Natural killer cell treated with Interleukin-12 subunit alpha and Interleukin-12 subunit beta and Interleukin-15 and Interleukin-18, amount 100 ng/mL, for 72 hours (primary cell): Measurements from ENCODE around the gene ATG16L2. TPM values are rescaled to one million over a fixed set of nuclear protein-coding genes. Genes with fewer than 3 reads are reported as not detected.

Experiments
- ATAC-seq, 2 donors: fragments of 150-1000 bp; cut with Tn5 transposase in 1 of 2; sonication (Bioruptor Pico), chemical (Tn5 transposase) in 1 of 2; 2 replicates each; pipeline ENCODE4 v1.10.0; 2021
- DNase-seq: peaks from one replicate; pipeline ENCODE4 v3.0.0; 2022; ENCODE audit warnings: low spot score
- H3K27ac Mint-ChIP-seq, 2 donors: 1 replicate in 1 of 2; 2 replicates in 1 of 2; pipeline ENCODE4 v1.8.0; 2022; ENCODE audit warnings: mixed read lengths in 2 of 2, mild to moderate bottlenecking in 1 of 2, moderate library complexity in 1 of 2
- H3K27me3 Mint-ChIP-seq, 2 donors: 1 replicate in 1 of 2; 2 replicates in 1 of 2; pipeline ENCODE4 v1.8.0; 2022; ENCODE audit warnings: mixed read lengths in 2 of 2
- H3K36me3 Mint-ChIP-seq: one replicate; pipeline ENCODE4 v1.8.0; 2022; ENCODE audit warnings: mixed read lengths
- H3K4me1 Mint-ChIP-seq, 2 donors: 1 replicate in 1 of 2; 2 replicates in 1 of 2; pipeline ENCODE4 v1.8.0; 2022; ENCODE audit warnings: low read depth in 2 of 2, mixed read lengths in 2 of 2, mild to moderate bottlenecking in 1 of 2
- H3K4me3 Mint-ChIP-seq: one replicate; pipeline ENCODE4 v1.8.0; 2022; ENCODE audit warnings: mixed read lengths
- H3K9me3 Mint-ChIP-seq: 2 replicates; pipeline ENCODE4 v1.8.0; 2022; ENCODE audit warnings: mixed read lengths
- total RNA-seq, 2 donors: library from RNA; stranded (reverse); gene quantifications; one replicate each; pipeline ENCODE4 v1.2.3, GENCODE V29; 2022

ATG16L2 gene
- total RNA-seq, 2 donors from 2014 or later = 74.7 to 113 TPM

GRCh38 chr11:72828692-72829101 is 14.5 kb downstream of the ATG16L2 start:
- DNase-seq (no peak), ATAC-seq (no peak)
- peaks cover 31% of the 10 kb centered on the region in 2 donors for H3K4me1 Mint-ChIP-seq
- H3K36me3 Mint-ChIP-seq = no peaks in the 10 kb centered on the region
- H3K9me3 Mint-ChIP-seq = no peaks in the 10 kb centered on the region
- peak overlapping the region; percentile 81 to 90 for H3K27ac Mint-ChIP-seq
- peak overlapping the region; percentile 62 for H3K4me3 Mint-ChIP-seq
- no peaks in the 10 kb centered on the region for H3K27me3 Mint-ChIP-seq

DNA sequence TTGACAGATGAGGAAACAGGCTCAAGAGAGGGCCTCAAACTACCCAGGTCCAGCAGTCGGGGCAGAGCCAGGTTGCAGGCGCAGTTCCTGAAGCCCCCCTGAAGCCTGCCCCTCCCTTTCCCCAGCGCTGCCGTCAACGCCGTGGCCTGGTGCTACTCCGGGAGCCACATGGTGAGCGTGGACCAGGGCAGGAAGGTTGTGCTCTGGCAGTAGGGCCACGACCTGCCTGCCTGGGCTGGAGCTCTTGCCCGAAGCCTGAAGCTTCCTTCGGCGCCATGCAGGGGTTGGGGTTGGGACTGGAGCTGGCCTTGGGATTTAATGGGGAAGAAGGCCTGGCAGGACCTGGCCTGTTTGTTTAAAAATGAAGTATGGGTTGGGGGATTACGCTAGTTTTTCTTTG is 15.0 kb downstream of the ATG16L2 start:
- Mint-ChIP-seq H3K9me3 (no peaks in the 10 kb centered on the region), H3K27me3 (no peaks in the 10 kb centered on the region), H3K27ac (peak overlapping the region; percentile 81 to 90), H3K36me3 (no peaks in the 10 kb centered on the region), H3K4me3 (peak overlapping the region; percentile 64), H3K4me1 (peaks cover 31% of the 10 kb centered on the region in 2 donors)
- DNase-seq = no peak
- ATAC-seq = no peak

DNA sequence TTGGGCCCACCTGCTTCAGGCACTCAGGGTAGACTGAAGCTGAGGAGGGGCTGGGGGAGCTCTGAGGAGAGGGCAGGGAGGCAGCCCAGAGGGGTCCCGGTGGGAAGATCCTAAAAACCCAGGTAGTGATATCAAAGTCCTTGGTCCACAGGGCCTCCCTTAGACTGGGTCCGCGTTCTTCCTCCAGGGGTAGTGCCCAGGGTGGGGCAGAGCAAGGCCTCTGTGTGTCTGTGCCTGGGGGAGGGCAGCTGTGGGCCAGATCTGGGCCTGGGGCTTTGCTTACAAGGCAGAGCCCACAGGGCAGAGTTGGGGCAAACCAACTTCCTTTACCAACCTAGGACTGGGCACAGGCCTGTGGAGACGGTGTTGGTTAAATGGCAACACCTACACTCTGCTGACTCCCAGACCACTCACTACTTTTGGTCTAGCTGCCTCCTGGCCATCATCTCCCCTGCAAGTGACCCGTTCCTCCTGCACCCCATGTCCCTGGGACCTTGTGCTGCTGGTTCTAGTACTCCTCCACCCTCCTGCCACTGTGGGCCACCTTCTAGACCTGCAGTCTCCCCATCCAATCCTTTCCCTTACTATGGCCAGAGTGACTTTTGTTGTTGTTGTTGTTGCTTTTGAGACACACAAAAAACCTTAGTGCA is 15.8 kb downstream of the ATG16L2 start:
- Mint-ChIP-seq H3K27ac (peak overlapping the region; percentile 81 to 90), H3K27me3 (no peaks in the 10 kb centered on the region), H3K4me3 (no peak overlapping the region), H3K36me3 (no peaks in the 10 kb centered on the region), H3K9me3 (no peaks in the 10 kb centered on the region), H3K4me1 (peaks cover 30 to 34% of the 10 kb centered on the region in 2 donors)
- DNase-seq (no peak), ATAC-seq (no peak)

DNA sequence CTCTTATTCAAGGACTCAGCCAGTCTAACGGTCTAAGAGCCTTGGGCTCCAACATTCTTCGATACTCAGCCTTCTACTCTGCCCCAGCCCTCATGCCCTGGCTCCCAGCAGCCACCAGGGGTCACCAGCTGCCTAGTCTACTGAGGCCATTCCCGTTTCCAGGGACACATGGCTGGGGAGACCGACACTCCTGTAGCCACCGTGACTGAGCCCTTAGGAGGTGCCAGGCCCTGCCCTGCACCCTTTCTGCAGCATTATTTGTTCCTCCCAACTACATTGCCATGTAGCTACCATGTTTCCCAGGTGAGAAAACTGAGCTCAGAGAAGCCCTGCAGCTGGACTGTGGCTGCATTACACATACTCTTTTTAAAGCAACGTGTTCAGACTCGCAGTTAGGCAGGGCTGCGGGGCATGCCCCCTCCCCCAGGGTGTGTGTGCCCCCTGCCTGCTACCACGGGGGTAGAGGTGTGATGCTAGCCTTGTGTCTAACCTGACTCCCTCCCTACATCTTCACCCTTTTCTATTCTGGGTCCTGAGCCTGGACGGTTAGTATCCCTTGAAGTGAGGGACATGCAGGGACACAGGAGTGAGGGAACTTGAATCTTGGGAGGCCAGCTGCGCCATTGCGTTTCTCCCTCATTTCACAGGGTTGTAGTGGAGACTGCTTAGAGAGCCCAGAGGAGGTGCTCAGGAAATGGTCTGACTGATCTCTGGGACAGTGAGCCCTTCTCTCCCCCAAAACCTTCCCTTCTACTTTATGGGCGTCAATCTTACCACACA is 17.5 kb downstream of the ATG16L2 start:
- Mint-ChIP-seq H3K27ac (peak overlapping the region; percentile 81 to 90), H3K27me3 (no peaks in the 10 kb centered on the region), H3K4me3 (no peak overlapping the region), H3K9me3 (no peaks in the 10 kb centered on the region), H3K4me1 (peaks cover 35 to 39% of the 10 kb centered on the region in 2 donors), H3K36me3 (no peaks in the 10 kb centered on the region)
- DNase-seq (no peak), ATAC-seq (peak in 1 of 2 donors; percentile 56)

- ATAC-seq = no peak
Observed at GRCh38 chr11:72832301-72833082, 18.3 kb downstream of the ATG16L2 start.

DNA sequence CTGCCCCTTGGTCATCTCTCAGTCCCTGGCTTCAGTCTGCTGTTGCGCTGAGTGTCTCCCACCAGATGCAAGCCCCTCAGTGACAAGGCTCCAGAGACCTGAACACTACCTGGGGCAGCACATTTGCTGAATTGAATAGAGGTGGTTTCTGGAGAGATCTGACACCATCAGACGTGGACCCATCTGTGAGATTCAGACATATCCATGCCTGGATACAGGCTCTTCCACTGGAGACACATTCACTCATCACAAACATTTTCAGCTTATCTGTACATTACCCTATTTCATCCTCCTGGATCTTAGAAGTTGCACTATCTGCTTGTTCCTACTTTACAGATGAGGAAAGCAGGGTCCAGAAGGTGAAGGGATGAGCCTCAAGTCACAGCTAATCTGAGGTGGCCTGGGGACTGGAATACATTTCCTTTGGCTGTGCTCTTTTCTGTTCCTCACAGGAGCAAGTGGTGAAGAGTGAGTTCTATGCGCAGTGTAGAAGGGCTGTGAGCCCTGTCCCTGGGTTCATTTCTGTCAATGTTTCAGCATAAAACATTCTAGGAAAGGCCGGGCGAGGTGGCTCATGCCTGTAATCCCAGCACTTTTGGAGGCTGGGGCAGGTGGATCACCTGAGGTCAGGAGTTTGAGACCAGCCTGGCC is 19.0 kb downstream of the ATG16L2 start:
- H3K4me1 Mint-ChIP-seq = peaks cover 31% of the 10 kb centered on the region in 2 donors
- no peaks in the 10 kb centered on the region for H3K9me3 Mint-ChIP-seq
- no peaks in the 10 kb centered on the region for H3K36me3 Mint-ChIP-seq
- no peak overlapping the region for H3K4me3 Mint-ChIP-seq
- peak overlapping the region; percentile 40 to 68 for H3K27ac Mint-ChIP-seq
- no peaks in the 10 kb centered on the region for H3K27me3 Mint-ChIP-seq
- no peak for DNase-seq
- ATAC-seq = no peak

More at GRCh38 chr11:72832301-72833082, 18.3 kb downstream of the ATG16L2 start:
- H3K4me1 Mint-ChIP-seq = peaks cover 35 to 38% of the 10 kb centered on the region in 2 donors
- no peaks in the 10 kb centered on the region for H3K27me3 Mint-ChIP-seq
- H3K9me3 Mint-ChIP-seq = no peaks in the 10 kb centered on the region
- H3K36me3 Mint-ChIP-seq = no peaks in the 10 kb centered on the region
- no peak overlapping the region for H3K4me3 Mint-ChIP-seq
- H3K27ac Mint-ChIP-seq = peak overlapping the region; percentile 81 to 90
- no peak for DNase-seq

GRCh38 chr11:72833811-72834493 is 19.7 kb downstream of the ATG16L2 start:
- no peak for ATAC-seq
- Mint-ChIP-seq H3K27ac (peak overlapping the region in 1 of 2 donors; percentile 78), H3K36me3 (peaks cover 3% of the 10 kb centered on the region)

DNA sequence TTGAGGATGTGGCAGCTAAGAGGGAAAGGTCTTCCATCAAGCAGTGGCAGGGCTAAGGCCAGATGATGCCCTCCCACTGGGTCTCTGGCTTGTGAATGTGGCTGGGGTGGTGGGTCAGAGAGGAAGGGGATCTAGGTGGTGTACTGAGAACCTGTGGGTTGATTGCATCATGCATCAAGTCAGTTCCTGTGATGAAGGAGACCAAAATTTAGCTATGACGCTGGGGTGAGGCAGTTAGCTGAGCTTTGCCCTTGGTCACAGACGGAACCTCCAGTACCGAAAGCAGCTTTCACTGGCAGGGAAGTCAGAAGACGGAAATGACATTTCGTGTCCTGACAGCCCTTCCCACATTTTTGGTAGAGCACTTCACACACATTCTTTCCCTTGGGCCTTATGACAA is 20.7 kb downstream of the ATG16L2 start:
- Mint-ChIP-seq H3K36me3 (peaks cover 9% of the 10 kb centered on the region), H3K4me3 (peak overlapping the region; percentile 71), H3K27me3 (no peaks in the 10 kb centered on the region), H3K27ac (peak overlapping the region; percentile 78 to 85), H3K4me1 (peaks cover 26 to 30% of the 10 kb centered on the region in 2 donors), H3K9me3 (no peaks in the 10 kb centered on the region)
- ATAC-seq = peak in 1 of 2 donors; percentile 35
- no peak for DNase-seq

More at GRCh38 chr11:72833811-72834493, 19.7 kb downstream of the ATG16L2 start:
- Mint-ChIP-seq H3K4me3 (no peak overlapping the region), H3K27me3 (no peaks in the 10 kb centered on the region), H3K9me3 (no peaks in the 10 kb centered on the region), H3K4me1 (peaks cover 26 to 28% of the 10 kb centered on the region in 2 donors)
- DNase-seq = no peak

DNA sequence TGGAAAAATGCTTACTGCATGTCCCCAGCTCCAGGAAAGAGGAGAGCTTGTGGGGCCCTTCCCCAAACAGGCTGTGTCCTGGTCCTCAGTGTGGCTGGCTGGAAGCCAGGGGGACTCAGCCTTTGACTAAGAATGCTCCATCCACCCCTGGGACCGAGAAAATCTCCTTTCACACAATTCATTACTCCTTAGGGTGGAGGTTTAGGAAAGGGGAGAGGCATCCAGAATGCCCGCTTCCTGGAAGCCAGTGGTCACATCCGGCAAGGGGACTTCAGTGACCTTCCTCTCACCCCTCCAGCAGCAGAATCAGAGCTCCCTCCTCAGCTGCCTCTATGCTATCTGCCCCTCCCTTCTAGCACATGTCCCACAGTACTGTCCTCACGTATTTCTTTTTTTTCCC is 21.9 kb downstream of the ATG16L2 start:
- peak overlapping the region; percentile 78 to 85 for H3K27ac Mint-ChIP-seq
- H3K4me3 Mint-ChIP-seq = no peak overlapping the region
- peaks cover 13% of the 10 kb centered on the region for H3K36me3 Mint-ChIP-seq
- no peak for ATAC-seq
- H3K4me1 Mint-ChIP-seq = peaks cover 18 to 26% of the 10 kb centered on the region in 2 donors
- H3K9me3 Mint-ChIP-seq = no peaks in the 10 kb centered on the region
- no peaks in the 10 kb centered on the region for H3K27me3 Mint-ChIP-seq
- DNase-seq = no peak

DNA sequence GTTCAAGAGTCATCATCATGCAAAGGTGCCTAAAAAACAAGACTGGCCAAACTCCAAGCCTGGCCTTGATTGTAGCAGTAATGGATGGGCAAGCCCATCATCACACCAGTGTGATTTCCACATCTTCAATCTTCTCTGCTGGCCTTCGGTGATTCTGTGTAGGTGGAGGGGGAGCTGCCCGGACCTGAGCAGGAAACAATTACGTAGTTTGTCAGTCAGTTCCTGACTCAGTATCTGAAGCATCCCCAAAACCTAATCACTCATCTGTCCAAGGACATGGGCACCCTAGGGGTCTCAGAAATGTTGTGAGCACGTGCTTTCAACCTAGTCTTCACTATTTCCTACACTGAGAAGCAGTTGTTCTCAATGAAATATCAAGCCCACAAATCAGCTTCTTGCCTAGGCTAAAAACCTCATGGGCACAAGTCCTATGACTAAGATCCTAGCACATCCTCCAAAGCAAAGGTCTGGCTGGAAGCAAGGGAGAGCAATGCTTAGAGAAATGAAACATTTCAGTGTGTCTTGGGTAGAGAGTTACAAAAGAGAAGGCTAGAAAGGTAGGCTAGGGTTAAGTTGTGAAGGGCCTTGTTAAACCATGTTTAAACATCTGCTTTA is 24.6 kb downstream of the ATG16L2 start:
- H3K27ac Mint-ChIP-seq = peak overlapping the region in 1 of 2 donors; percentile 2
- no peak for ATAC-seq

DNA sequence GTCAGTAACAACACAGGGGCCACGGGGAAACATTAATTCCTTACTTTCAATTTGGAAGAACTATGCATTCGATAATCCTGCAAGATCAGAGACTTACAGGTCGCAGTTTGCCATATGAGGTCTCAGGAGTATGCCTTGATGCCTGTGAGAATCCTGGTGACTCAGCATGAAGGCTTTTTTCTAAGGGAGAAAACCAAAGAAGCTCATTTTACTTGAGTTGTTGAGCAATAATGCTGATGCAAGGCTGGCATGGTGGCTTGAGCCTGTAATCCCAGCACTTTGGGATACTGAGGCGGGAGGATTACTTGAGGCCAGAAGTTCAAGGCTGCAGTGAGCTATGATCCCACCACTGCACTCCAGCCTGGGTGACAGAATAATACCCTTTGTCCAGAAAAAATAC is 26.6 kb downstream of the ATG16L2 start:
- Mint-ChIP-seq H3K36me3 (peaks cover 23% of the 10 kb centered on the region), H3K27me3 (no peaks in the 10 kb centered on the region), H3K9me3 (no peaks in the 10 kb centered on the region), H3K4me1 (peaks cover 0 to 7% of the 10 kb centered on the region in 2 donors), H3K4me3 (no peak overlapping the region), H3K27ac (no peak overlapping the region)
- DNase-seq (no peak), ATAC-seq (no peak)

More for the DNA sequence above, 24.6 kb downstream of the ATG16L2 start:
- DNase-seq = no peak
- peaks cover 8 to 15% of the 10 kb centered on the region in 2 donors for H3K4me1 Mint-ChIP-seq
- no peaks in the 10 kb centered on the region for H3K9me3 Mint-ChIP-seq
- peaks cover 23% of the 10 kb centered on the region for H3K36me3 Mint-ChIP-seq
- H3K4me3 Mint-ChIP-seq = no peak overlapping the region
- H3K27me3 Mint-ChIP-seq = no peaks in the 10 kb centered on the region

GRCh38 chr11:72841397-72841796 is 27.2 kb downstream of the ATG16L2 start:
- Mint-ChIP-seq H3K9me3 (no peaks in the 10 kb centered on the region), H3K4me1 (peaks cover 0 to 7% of the 10 kb centered on the region in 2 donors), H3K36me3 (peaks cover 23% of the 10 kb centered on the region), H3K27ac (peak overlapping the region in 1 of 2 donors; percentile 25), H3K27me3 (no peaks in the 10 kb centered on the region), H3K4me3 (no peak overlapping the region)
- DNase-seq = no peak
- no peak for ATAC-seq
